Stomach (tissue), 4 donors: ENCODE results near the gene OR4N5.

ENCODE experiments used
- POLR2A ChIP-seq, 4 donors: fragments of 450-650 bp; IDR thresholded peaks; one replicate each; pipeline ENCODE4 v1.6.1; 2016; ENCODE audit warnings: antibody characterized with exemption in 4 of 4, control low read depth in 2 of 4, mild to moderate bottlenecking in 1 of 4, moderate library complexity in 1 of 4
- POLR2AphosphoS5 ChIP-seq, 3 donors: sonication (generic); formaldehyde crosslinking; IDR thresholded peaks; one replicate each; pipeline ENCODE4 v1.6.1; 2016; ENCODE audit warnings: antibody characterized with exemption in 3 of 3
- TF ChIP-seq, protein P1 (sequence below), 7 experiments: fragments of 450-650 bp in 4 of 7; fragments of 200-600 bp in 3 of 7; sonication (generic) in 3 of 7; IDR thresholded peaks; one replicate each; pipeline ENCODE4 v1.5.1; 2016 to 2019; ENCODE audit warnings: antibody characterized with exemption in 7 of 7, control low read depth in 2 of 7, mild to moderate bottlenecking in 1 of 7

- TF ChIP-seq, protein P1, sequence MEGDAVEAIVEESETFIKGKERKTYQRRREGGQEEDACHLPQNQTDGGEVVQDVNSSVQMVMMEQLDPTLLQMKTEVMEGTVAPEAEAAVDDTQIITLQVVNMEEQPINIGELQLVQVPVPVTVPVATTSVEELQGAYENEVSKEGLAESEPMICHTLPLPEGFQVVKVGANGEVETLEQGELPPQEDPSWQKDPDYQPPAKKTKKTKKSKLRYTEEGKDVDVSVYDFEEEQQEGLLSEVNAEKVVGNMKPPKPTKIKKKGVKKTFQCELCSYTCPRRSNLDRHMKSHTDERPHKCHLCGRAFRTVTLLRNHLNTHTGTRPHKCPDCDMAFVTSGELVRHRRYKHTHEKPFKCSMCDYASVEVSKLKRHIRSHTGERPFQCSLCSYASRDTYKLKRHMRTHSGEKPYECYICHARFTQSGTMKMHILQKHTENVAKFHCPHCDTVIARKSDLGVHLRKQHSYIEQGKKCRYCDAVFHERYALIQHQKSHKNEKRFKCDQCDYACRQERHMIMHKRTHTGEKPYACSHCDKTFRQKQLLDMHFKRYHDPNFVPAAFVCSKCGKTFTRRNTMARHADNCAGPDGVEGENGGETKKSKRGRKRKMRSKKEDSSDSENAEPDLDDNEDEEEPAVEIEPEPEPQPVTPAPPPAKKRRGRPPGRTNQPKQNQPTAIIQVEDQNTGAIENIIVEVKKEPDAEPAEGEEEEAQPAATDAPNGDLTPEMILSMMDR (IDR thresholded peaks at IDR 0.05), result no peak
- TF ChIP-seq POLR2AphosphoS5 (IDR thresholded peaks at IDR 0.05), result no peak
- no peak for TF ChIP-seq POLR2A (IDR thresholded peaks at IDR 0.05)
These were observed 55.5 kb downstream of the OR4N5 start for GRCh38 chr14:20194101-20194500.
